ENCODE data around the gene GPRC5A. TPM values are rescaled to one million over a fixed set of nuclear protein-coding genes. Genes with fewer than 3 reads are reported as not detected.
A peak's percentile ranks its signal among the peaks of the same experiment; 100 is the strongest.

GPRC5A gene
- total and polyA plus RNA-seq, 4 experiments from 2014 or later, result 0.14 TPM; not detected in 3

GRCh38 chr12:12952036-12952435 lies 60.7 kb downstream of the GPRC5A start, which contains the start of gene GPRC5D:
TSS of gene GPRC5D (minus strand) at chr12:12952170. CDS start at chr12:12950384, 1,786 bp downstream.
- Histone ChIP-seq H3K27ac (ENCODE audit: low read depth, low read length) (no peak within 1 kb of the TSS), H3K9me3 (ENCODE audit: control insufficient read depth in 1 of 2, low read length in 2 of 2) (no peaks in the 10 kb centered on the region), H3K4me3 (ENCODE audit: low read length in 2 of 2) (no peak within 1 kb of the TSS), H3K4me1 (ENCODE audit: insufficient read depth, low read length) (no peaks in the 10 kb centered on the region), H3K27me3 (ENCODE audit: insufficient read depth, low read length) (no peaks in the 10 kb centered on the region), H3K36me3 (ENCODE audit: insufficient read depth, low read length) (no peaks in the 10 kb centered on the region)
- no peak for DNase-seq
- Mint-ChIP-seq H3K27me3 (peaks cover 3 to 7% of the 10 kb centered on the region in 2 donors), H3K9me3 (no peaks in the 10 kb centered on the region), H3K4me3 (no peak within 1 kb of the TSS), H3K36me3 (no peaks in the 10 kb centered on the region), H3K4me1 (no peaks in the 10 kb centered on the region), H3K27ac (no peak within 1 kb of the TSS)
- ChIA-PET CTCF (ENCODE audit: partially characterized antibody) (no interaction called here), POLR2A (ENCODE audit: partially characterized antibody) (no interaction called here)
- intact Hi-C loops (cut with micrococcal nuclease), result no loop called here

- Mint-ChIP-seq H3K4me1 (no peaks in the 10 kb centered on the region), H3K27ac (no peak overlapping the region), H3K4me3 (no peak overlapping the region), H3K9me3 (no peaks in the 10 kb centered on the region), H3K27me3 (peaks cover 6 to 8% of the 10 kb centered on the region in 2 donors), H3K36me3 (no peaks in the 10 kb centered on the region)
- intact Hi-C loops (cut with micrococcal nuclease), result no loop called here
- no peak overlapping the region for H3K27ac ChIP-seq (ENCODE audit: low read depth, low read length)
- no peaks in the 10 kb centered on the region for H3K4me1 ChIP-seq (ENCODE audit: insufficient read depth, low read length)
- ChIA-PET CTCF (ENCODE audit: partially characterized antibody) (no interaction called here), POLR2A (ENCODE audit: partially characterized antibody) (no interaction called here)
- no peaks in the 10 kb centered on the region for H3K36me3 ChIP-seq (ENCODE audit: insufficient read depth, low read length)
- no peak for DNase-seq
- H3K27me3 ChIP-seq (ENCODE audit: insufficient read depth, low read length), result no peaks in the 10 kb centered on the region
- no peaks in the 10 kb centered on the region for H3K9me3 ChIP-seq (ENCODE audit: control insufficient read depth in 1 of 2, low read length in 2 of 2)
- no peak overlapping the region for H3K4me3 ChIP-seq (ENCODE audit: low read length in 2 of 2)
Observed at GRCh38 chr12:12954356-12954755, 63.0 kb downstream of the GPRC5A start.

GRCh38 chr12:12954878-12955625 lies 63.7 kb downstream of the GPRC5A start:
- Histone ChIP-seq H3K36me3 (ENCODE audit: insufficient read depth, low read length) (no peaks in the 10 kb centered on the region), H3K4me3 (ENCODE audit: low read length in 2 of 2) (no peak overlapping the region), H3K27me3 (ENCODE audit: insufficient read depth, low read length) (no peaks in the 10 kb centered on the region), H3K9me3 (ENCODE audit: control insufficient read depth in 1 of 2, low read length in 2 of 2) (no peaks in the 10 kb centered on the region), H3K27ac (ENCODE audit: low read depth, low read length) (no peak overlapping the region), H3K4me1 (ENCODE audit: insufficient read depth, low read length) (no peaks in the 10 kb centered on the region)
- DNase-seq, result no peak
- Mint-ChIP-seq H3K4me3 (no peak overlapping the region), H3K36me3 (no peaks in the 10 kb centered on the region), H3K9me3 (no peaks in the 10 kb centered on the region), H3K4me1 (no peaks in the 10 kb centered on the region), H3K27me3 (peaks cover 6 to 8% of the 10 kb centered on the region in 2 donors), H3K27ac (no peak overlapping the region)
- POLR2A ChIA-PET (ENCODE audit: partially characterized antibody), result no interaction called here
- intact Hi-C loops (cut with micrococcal nuclease), result no loop called here
- CTCF ChIA-PET (ENCODE audit: partially characterized antibody), result no interaction called here

GRCh38 chr12:12958886-12959285 lies 67.5 kb downstream of the GPRC5A start:
- ChIA-PET POLR2A (ENCODE audit: partially characterized antibody) (no interaction called here), CTCF (ENCODE audit: partially characterized antibody) (no interaction called here)
- intact Hi-C loops (cut with micrococcal nuclease), result no loop called here
- H3K27ac Mint-ChIP-seq, result no peak overlapping the region
- no peaks in the 10 kb centered on the region for H3K36me3 Mint-ChIP-seq
- no peaks in the 10 kb centered on the region for H3K9me3 Mint-ChIP-seq
- no peak overlapping the region for H3K4me3 Mint-ChIP-seq
- H3K9me3 ChIP-seq (ENCODE audit: control insufficient read depth in 1 of 2, low read length in 2 of 2), result no peaks in the 10 kb centered on the region
- no peak for DNase-seq
- H3K27ac ChIP-seq (ENCODE audit: low read depth, low read length), result no peak overlapping the region
- no peaks in the 10 kb centered on the region for H3K36me3 ChIP-seq (ENCODE audit: insufficient read depth, low read length)
- H3K4me3 ChIP-seq (ENCODE audit: low read length in 2 of 2), result no peak overlapping the region
- H3K27me3 Mint-ChIP-seq, result peaks cover 6 to 7% of the 10 kb centered on the region in 2 donors
- H3K27me3 ChIP-seq (ENCODE audit: insufficient read depth, low read length), result no peaks in the 10 kb centered on the region
- no peaks in the 10 kb centered on the region for H3K4me1 Mint-ChIP-seq
- H3K4me1 ChIP-seq (ENCODE audit: insufficient read depth, low read length), result no peaks in the 10 kb centered on the region

- no peaks in the 10 kb centered on the region for H3K4me1 Mint-ChIP-seq
- H3K9me3 Mint-ChIP-seq, result peaks cover 0 to 5% (median 0%) of the 10 kb centered on the region in 8 donors
- CTCF ChIA-PET (ENCODE audit: partially characterized antibody), result interaction anchor here (1.4 to 1.5 kb wide), 2 partner anchors 9 to 251 kb away, joined by 3 read pairs; no protein-coding TSS in a partner anchor
- peaks cover 6 to 7% of the 10 kb centered on the region in 2 donors for H3K27me3 Mint-ChIP-seq
- Histone ChIP-seq H3K27ac (ENCODE audit: low read depth, low read length) (no peak overlapping the region), H3K4me1 (ENCODE audit: insufficient read depth, low read length) (no peaks in the 10 kb centered on the region), H3K9me3 (ENCODE audit: control insufficient read depth in 1 of 2, low read length in 2 of 2) (no peaks in the 10 kb centered on the region), H3K27me3 (ENCODE audit: insufficient read depth, low read length) (no peaks in the 10 kb centered on the region), H3K4me3 (ENCODE audit: low read length in 2 of 2) (no peak overlapping the region), H3K36me3 (ENCODE audit: insufficient read depth, low read length) (no peaks in the 10 kb centered on the region)
- no peak overlapping the region for H3K27ac Mint-ChIP-seq
- peaks cover 0 to 5% of the 10 kb centered on the region in 2 donors for H3K36me3 Mint-ChIP-seq
- intact Hi-C loops (cut with micrococcal nuclease), result no loop called here
- no peak overlapping the region for H3K4me3 Mint-ChIP-seq
- POLR2A ChIA-PET (ENCODE audit: partially characterized antibody), result no interaction called here
- no peak for DNase-seq
Observed at GRCh38 chr12:12960639-12961209, 69.4 kb downstream of the GPRC5A start.

- Histone ChIP-seq H3K9me3 (ENCODE audit: control insufficient read depth in 1 of 2, low read length in 2 of 2) (no peaks in the 10 kb centered on the region), H3K27ac (ENCODE audit: low read depth, low read length) (no peak overlapping the region), H3K4me3 (ENCODE audit: low read length in 2 of 2) (no peak overlapping the region), H3K4me1 (ENCODE audit: insufficient read depth, low read length) (no peaks in the 10 kb centered on the region), H3K36me3 (ENCODE audit: insufficient read depth, low read length) (no peaks in the 10 kb centered on the region), H3K27me3 (ENCODE audit: insufficient read depth, low read length) (no peaks in the 10 kb centered on the region)
- intact Hi-C loops (cut with micrococcal nuclease), result no loop called here
- Mint-ChIP-seq H3K4me3 (no peak overlapping the region), H3K27me3 (peaks cover 1 to 7% of the 10 kb centered on the region in 2 donors), H3K9me3 (peaks cover 0 to 5% (median 0%) of the 10 kb centered on the region in 8 donors), H3K36me3 (peaks cover 1 to 12% of the 10 kb centered on the region in 2 donors), H3K27ac (no peak overlapping the region), H3K4me1 (no peaks in the 10 kb centered on the region)
- CTCF ChIA-PET (ENCODE audit: partially characterized antibody), result no interaction called here
- POLR2A ChIA-PET (ENCODE audit: partially characterized antibody), result no interaction called here
- no peak for DNase-seq
Observed at GRCh38 chr12:12964255-12964654, 72.9 kb downstream of the GPRC5A start.

- no peaks in the 10 kb centered on the region for H3K4me1 ChIP-seq (ENCODE audit: insufficient read depth, low read length)
- ChIA-PET CTCF (ENCODE audit: partially characterized antibody) (no interaction called here), POLR2A (ENCODE audit: partially characterized antibody) (no interaction called here)
- H3K27me3 Mint-ChIP-seq, result peaks cover 1 to 4% of the 10 kb centered on the region in 2 donors
- H3K27me3 ChIP-seq (ENCODE audit: insufficient read depth, low read length), result no peaks in the 10 kb centered on the region
- H3K9me3 ChIP-seq (ENCODE audit: control insufficient read depth in 1 of 2, low read length in 2 of 2), result no peaks in the 10 kb centered on the region
- peaks cover 0 to 5% (median 0%) of the 10 kb centered on the region in 8 donors for H3K9me3 Mint-ChIP-seq
- peaks cover 1 to 12% of the 10 kb centered on the region in 2 donors for H3K36me3 Mint-ChIP-seq
- no peak overlapping the region for H3K4me3 ChIP-seq (ENCODE audit: low read length in 2 of 2)
- DNase-seq, result no peak
- H3K27ac ChIP-seq (ENCODE audit: low read depth, low read length), result no peak overlapping the region
- intact Hi-C loops (cut with micrococcal nuclease), result no loop called here
- no peaks in the 10 kb centered on the region for H3K36me3 ChIP-seq (ENCODE audit: insufficient read depth, low read length)
- H3K4me1 Mint-ChIP-seq, result no peaks in the 10 kb centered on the region
- peak overlapping the region in 2 of 7 donors; percentile 10 to 30 for H3K27ac Mint-ChIP-seq
- H3K4me3 Mint-ChIP-seq, result no peak overlapping the region
Observed at GRCh38 chr12:12965836-12966235, 74.5 kb downstream of the GPRC5A start.
